Transverse colon (tissue), 4 donors: Measurements from ENCODE around the gene MFF.

Experiments
- CTCF ChIP-seq, 5 experiments: fragments of 200-600 bp in 3 of 5; fragments of 450-650 bp in 2 of 5; sonication (generic) in 3 of 5; IDR thresholded peaks; 1 replicate in 2 of 5; 2 replicates in 3 of 5; pipeline ENCODE4 v1.5.1; 2016 to 2017; ENCODE audit warnings: antibody characterized with exemption in 5 of 5, inconsistent platforms in 3 of 5, mild to moderate bottlenecking in 2 of 5, moderate library complexity in 1 of 5
- EP300 ChIP-seq: sonication (generic); formaldehyde crosslinking; IDR thresholded peaks from one replicate; pipeline ENCODE4 v1.6.1; 2017; ENCODE audit warnings: antibody characterized with exemption, low read depth
- POLR2A ChIP-seq: fragments of 450-650 bp; IDR thresholded peaks from one replicate; pipeline ENCODE4 v1.6.1; 2016; ENCODE audit warnings: antibody characterized with exemption, mild to moderate bottlenecking, moderate library complexity
- POLR2AphosphoS5 ChIP-seq, 3 donors: sonication (generic); formaldehyde crosslinking; IDR thresholded peaks; one replicate each; pipeline ENCODE4 v1.6.1; 2016; ENCODE audit warnings: antibody characterized with exemption in 3 of 3

- TF ChIP-seq CTCF (IDR thresholded peaks at IDR 0.05), result no peak
- no peak for TF ChIP-seq POLR2A
- no peak for TF ChIP-seq EP300
- no peak for TF ChIP-seq POLR2AphosphoS5 (IDR thresholded peaks at IDR 0.05)
Measured at GRCh38 chr2:227296671-227297405, 28.2 kb upstream of the MFF start.
